ENCODE results near the gene MAGEA6. TPM values are rescaled to one million over a fixed set of nuclear protein-coding genes. Genes with fewer than 3 reads are reported as not detected.

Gene MAGEA6
- total and polyA plus RNA-seq, 9 of the 15 experiments (the other 6 are each of a cell fraction or from before 2014, with no cell fraction given), result 15.4 to 132 (median 95.5) TPM

GRCh38 chrX:152733261-152733975 lies 36.1 kb downstream of the MAGEA6 start, which contains the start of the genes CSAG1 and MAGEA12 (continued):
- TF ChIP-seq SRSF1 (IDR thresholded peaks at IDR 0.05; ENCODE audit: low read depth, low read length) (no peak), CBFA2T2 (conservative IDR thresholded peaks at IDR 0.05) (no peak; the same call in 1 of the 2 replicates), TRIM24 (IDR thresholded peaks at IDR 0.05) (no peak), PTBP1 (IDR thresholded peaks at IDR 0.05; ENCODE audit: low read depth, low read length) (no peak), RAD51 (IDR thresholded peaks at IDR 0.05; ENCODE audit: borderline replicate concordance, low read depth) (peak; percentile 58; the same call in 1 of the 2 replicates), HNRNPK (IDR thresholded peaks at IDR 0.05; ENCODE audit: low read depth, low read length, poor library complexity, severe bottlenecking) (no peak), ZNF143 (CRISPR knock-in tag; IDR thresholded peaks at IDR 0.05) (no peak), HSF4 (CRISPR knock-in tag; IDR thresholded peaks at IDR 0.05; ENCODE audit: borderline replicate concordance) (no peak), E2F6 (IDR thresholded peaks at IDR 0.05; ENCODE audit: borderline replicate concordance in 1 of 2, extremely low read depth in 1 of 2, insufficient read depth in 1 of 2, insufficient read length in 1 of 2, low read depth in 1 of 2, low read length in 1 of 2, poor library complexity in 1 of 2, severe bottlenecking in 1 of 2) (peak in 1 of 2 experiments; percentile 10), ZNF174 (CRISPR knock-in tag; IDR thresholded peaks at IDR 0.05) (no peak), ETS1 (conservative IDR thresholded peaks at IDR 0.05; ENCODE audit: control insufficient read depth, low read depth, low read length) (no peak), MITF (IDR thresholded peaks at IDR 0.05) (peak; percentile 18; the same call in 1 of the 2 replicates), RAD21 (CRISPR knock-in tag; conservative IDR thresholded peaks at IDR 0.05 in 1 of 2, IDR thresholded peaks at IDR 0.05 in 1 of 2) (no peak), KDM1A (IDR thresholded peaks at IDR 0.05) (no peak), U2AF2 (optimal IDR thresholded peaks at IDR 0.05; ENCODE audit: low read depth, low read length) (no peak), PRDM10 (IDR thresholded peaks at IDR 0.05; ENCODE audit: partially characterized antibody) (no peak), EP400 (IDR thresholded peaks at IDR 0.05) (peak; percentile 56; the same call in 1 of the 2 replicates), CGGBP1 (CRISPR knock-in tag; IDR thresholded peaks at IDR 0.05) (no peak), RBFOX2 (IDR thresholded peaks at IDR 0.05; ENCODE audit: low read depth, low read length) (peak; percentile 71), E2F3 (CRISPR knock-in tag; IDR thresholded peaks at IDR 0.05) (no peak)

Data from K562 (cell line).